Measurements from ENCODE around the gene MBD3.

The MBD3 gene

GRCh38 chr19:1529430-1529816 is 63.2 kb downstream of the MBD3 start:
- DNase-seq (ENCODE audit: low spot score), result no peak
- Histone ChIP-seq H3K27ac (no peak overlapping the region), H3K4me3 (no peak overlapping the region)
- no peak for TF ChIP-seq CTCF (IDR thresholded peaks at IDR 0.05)

GRCh38 chr19:1528596-1529429 is 63.9 kb downstream of the MBD3 start:
- no peak for DNase-seq (ENCODE audit: low spot score)
- no peak for TF ChIP-seq CTCF (IDR thresholded peaks at IDR 0.05)
- Histone ChIP-seq H3K27ac (no peak overlapping the region), H3K4me3 (no peak overlapping the region)

- Histone ChIP-seq H3K4me3 (no peak overlapping the region), H3K27ac (no peak overlapping the region)
- no peak for TF ChIP-seq CTCF (IDR thresholded peaks at IDR 0.05)
- DNase-seq (ENCODE audit: low spot score), result no peak
Observed at GRCh38 chr19:1527650-1528309, 64.9 kb downstream of the MBD3 start.

- no peak overlapping the region for H3K4me3 ChIP-seq
- no peak overlapping the region for H3K27ac ChIP-seq
- DNase-seq (ENCODE audit: low spot score), result no peak
- TF ChIP-seq CTCF (IDR thresholded peaks at IDR 0.05), result no peak
Observed at GRCh38 chr19:1526979-1527649, 65.6 kb downstream of the MBD3 start.

- no peak overlapping the region for H3K27ac ChIP-seq
- DNase-seq (ENCODE audit: low spot score), result no peak
- no peak overlapping the region for H3K4me3 ChIP-seq
- TF ChIP-seq CTCF (IDR thresholded peaks at IDR 0.05), result no peak
Observed at GRCh38 chr19:1526066-1526778, 66.4 kb downstream of the MBD3 start.

- Histone ChIP-seq H3K27ac (no peak overlapping the region), H3K4me3 (no peak overlapping the region)
- no peak for TF ChIP-seq CTCF (IDR thresholded peaks at IDR 0.05)
- DNase-seq (ENCODE audit: low spot score), result no peak
Observed at GRCh38 chr19:1525343-1525742, 67.3 kb downstream of the MBD3 start.
